Frontal cortex (tissue), 4 donors: ENCODE results near the gene RASSF7. TPM values are rescaled to one million over a fixed set of nuclear protein-coding genes. Genes with fewer than 3 reads are reported as not detected.

Experiments used
- DNase-seq, 2 donors: peaks; one replicate each; pipeline ENCODE4 v3.0.0; 2012; ENCODE audit warnings: low spot score in 2 of 2
- FAIRE-seq: peaks from 2 replicates; lab custom pipeline; 2012; peaks lifted over from hg19 to GRCh38; lab: Jason Lieb, UNC
- small RNA-seq: library from RNA; depleted of rRNA; stranded (forward); fragments of <200 nt; gene quantifications from one replicate; pipeline ENCODE3, GENCODE V24; 2014
- total RNA-seq: library from RNA; depleted of rRNA; stranded (reverse); fragments of >200 nt; gene quantifications from one replicate; pipeline ENCODE4 v1.2.3, GENCODE V29; 2014
- donor health status: control.
- donor health status: control.
- donor health status: control.

The RASSF7 gene
- total RNA-seq, 1 donor from 2014 or later, result 2.0 TPM

DNA sequence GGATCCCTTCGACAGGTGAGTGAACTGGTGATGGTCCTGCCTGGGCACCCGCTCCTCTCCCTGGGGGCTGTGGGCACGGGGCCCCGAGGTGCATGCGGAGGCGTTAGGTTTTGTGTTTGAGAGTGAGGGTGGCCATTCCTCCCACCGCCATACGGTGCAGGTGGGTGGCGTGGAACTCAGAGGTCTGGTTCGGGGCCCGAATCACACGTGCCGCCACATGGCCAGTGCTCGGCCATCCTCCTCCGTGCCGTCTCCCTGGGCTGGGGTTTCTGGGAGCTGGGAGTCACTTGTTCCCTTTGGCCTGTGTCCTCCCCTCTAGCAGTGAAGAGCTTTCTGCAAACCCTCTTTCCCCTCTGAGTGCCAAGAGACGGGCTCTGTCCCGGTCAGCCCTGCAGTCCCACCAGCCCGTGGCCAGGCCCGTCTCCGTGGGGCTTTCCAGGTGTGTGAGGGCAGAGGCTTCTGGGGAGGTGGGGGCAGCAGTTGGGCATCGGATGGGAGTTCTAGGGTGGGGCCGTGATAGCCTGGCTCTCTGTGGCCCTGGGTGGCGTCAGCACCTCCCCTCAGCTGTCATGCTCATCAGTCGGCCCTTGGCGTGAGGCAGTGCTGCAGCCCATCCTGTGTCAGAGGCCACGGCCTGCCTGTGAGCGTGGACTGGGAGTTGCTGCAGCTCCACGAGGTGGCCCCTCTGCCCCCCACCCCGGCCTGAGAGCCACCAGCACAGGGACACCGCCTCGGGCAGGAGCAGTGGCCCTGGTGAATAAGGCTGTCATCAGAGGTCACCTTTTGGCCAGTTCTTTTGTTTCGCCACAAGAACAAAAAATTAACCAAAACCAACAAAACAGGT, 44.7 kb downstream of the RASSF7 start:
- FAIRE-seq (no peak), DNase-seq (no peak)

DNA sequence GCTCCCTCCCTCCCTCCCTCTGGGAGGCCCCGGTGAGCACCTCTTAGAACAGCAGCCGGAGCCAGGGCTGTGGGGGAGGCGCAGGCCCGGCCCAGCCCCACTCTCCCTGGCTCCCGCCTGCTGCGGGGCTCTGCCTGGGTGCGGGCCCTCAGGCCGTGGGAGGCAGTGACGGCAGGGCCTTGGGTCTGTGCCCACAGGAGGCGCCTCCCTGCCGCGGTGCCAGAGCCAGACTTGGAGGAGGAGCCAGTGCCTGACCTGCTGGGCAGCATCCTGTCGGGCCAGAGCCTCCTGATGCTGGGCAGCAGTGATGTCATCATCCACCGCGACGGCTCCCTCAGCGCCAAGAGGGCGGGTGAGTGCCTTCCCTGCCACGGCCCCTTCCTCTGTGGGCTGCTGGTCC, 45.5 kb downstream of the RASSF7 start:
- DNase-seq (peak in 1 of 2 donors; percentile 74), FAIRE-seq (no peak)

DNA sequence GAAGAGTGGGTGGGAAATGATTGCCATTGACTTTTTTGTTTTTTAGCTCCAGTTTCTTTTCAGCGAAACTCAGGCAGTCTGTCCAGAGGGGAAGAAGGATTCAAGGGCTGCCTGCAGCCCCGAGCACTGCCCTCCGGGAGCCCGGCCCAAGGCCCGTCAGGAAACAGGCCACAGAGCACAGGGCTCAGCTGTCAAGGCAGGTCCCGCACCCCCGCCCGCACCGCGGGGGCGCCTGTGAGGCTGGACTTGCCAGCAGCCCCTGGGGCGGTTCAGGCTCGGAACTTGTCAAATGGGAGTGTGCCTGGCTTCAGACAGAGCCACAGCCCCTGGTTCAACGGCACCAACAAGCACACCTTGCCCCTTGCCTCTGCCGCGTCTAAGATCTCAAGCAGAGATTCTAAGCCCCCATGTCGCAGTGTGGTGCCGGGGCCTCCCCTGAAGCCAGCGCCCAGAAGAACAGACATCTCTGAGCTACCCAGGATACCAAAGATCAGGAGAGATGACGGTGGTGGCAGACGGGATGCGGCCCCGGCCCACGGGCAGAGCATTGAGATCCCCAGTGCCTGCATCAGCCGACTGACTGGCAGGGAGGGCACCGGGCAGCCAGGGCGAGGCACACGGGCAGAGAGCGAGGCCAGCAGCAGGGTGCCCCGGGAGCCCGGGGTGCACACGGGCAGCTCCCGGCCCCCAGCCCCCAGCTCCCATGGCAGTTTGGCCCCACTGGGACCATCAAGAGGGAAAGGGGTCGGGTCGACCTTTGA, 46.4 kb downstream of the RASSF7 start:
- FAIRE-seq, result no peak
- DNase-seq, result no peak

DNA sequence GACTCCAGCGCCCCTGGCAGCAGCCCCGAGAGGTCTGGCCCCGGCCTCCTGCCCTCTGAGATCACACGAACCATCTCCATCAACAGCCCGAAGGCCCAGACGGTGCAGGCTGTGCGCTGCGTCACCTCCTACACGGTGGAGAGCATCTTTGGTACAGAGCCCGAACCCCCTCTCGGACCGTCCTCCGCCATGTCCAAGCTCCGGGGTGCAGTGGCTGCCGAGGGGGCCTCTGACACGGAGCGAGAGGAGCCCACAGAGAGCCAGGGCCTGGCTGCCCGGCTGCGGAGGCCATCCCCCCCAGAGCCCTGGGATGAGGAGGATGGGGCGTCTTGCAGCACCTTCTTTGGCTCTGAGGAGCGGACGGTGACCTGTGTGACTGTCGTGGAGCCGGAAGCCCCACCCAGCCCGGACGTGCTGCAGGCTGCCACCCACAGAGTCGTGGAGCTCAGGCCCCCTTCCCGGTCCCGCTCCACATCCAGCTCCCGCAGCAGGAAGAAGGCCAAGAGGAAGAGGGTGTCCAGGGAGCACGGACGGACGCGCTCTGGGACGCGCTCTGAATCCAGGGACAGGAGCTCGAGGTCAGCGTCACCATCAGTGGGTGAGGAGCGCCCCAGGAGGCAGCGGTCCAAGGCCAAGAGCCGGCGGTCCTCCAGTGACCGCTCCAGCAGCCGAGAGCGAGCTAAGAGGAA, 47.3 kb downstream of the RASSF7 start:
- FAIRE-seq (no peak), DNase-seq (no peak)

DNA sequence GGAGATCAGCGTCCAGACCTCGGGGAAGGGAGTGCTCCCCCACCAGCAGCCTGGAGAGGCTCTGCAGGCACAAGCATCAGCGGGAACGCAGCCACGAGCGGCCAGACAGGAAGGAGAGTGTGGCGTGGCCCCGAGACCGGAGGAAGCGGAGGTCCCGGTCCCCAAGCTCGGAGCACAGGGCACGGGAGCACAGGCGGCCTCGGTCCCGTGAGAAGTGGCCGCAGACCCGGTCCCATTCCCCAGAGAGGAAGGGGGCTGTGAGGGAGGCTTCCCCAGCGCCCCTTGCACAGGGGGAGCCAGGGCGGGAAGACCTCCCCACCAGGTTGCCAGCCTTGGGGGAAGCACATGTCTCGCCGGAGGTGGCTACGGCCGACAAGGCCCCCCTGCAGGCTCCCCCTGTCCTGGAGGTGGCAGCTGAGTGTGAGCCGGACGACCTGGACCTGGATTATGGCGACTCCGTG, 48.1 kb downstream of the RASSF7 start:
- FAIRE-seq, result no peak
- no peak for DNase-seq

DNA sequence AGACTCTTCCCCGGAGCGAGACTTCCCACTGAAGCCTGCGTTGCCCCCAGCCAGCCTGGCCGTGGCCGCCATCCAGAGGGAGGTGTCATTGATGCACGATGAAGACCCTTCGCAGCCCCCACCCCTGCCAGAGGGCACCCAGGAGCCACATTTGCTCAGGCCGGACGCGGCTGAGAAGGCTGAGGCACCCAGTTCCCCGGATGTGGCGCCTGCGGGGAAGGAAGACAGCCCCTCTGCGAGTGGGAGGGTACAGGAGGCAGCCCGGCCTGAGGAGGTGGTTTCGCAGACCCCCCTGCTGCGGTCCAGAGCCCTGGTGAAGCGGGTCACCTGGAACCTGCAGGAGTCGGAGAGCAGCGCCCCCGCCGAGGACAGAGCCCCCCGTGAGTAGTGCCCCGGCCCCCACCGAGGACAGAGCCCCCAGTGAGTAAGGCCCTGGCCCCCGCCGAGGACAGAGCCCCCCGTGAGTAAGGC, 48.6 kb downstream of the RASSF7 start:
- FAIRE-seq (no peak), DNase-seq (no peak)

DNA sequence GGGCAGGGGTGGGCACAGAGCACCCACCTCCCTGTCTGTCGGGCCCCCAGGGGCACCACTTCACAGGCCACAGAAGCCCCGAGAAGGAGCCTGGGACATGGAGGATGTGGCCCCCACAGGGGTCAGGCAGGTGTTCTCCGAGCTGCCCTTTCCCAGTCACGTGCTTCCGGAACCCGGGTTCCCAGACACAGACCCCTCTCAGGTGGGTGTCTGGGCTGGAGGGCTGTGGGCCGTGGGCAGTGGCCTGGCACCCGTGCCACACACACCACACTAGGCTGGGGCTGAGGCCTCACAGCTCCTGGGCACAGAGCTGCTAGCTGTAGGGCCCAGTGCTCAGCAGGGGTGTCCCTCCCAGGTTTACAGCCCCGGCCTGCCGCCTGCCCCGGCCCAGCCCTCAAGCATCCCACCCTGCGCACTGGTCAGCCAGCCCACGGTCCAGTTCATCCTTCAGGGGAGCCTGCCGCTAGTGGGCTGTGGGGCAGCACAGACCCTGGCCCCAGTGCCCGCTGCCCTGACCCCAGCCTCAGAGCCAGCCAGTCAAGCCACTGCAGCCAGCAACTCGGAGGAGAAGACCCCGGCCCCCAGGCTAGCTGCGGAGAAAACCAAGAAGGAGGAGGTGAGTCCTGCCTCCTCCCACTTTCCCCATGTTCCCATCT, 49.5 kb downstream of the RASSF7 start:
- FAIRE-seq (no peak), DNase-seq (no peak)

DNA sequence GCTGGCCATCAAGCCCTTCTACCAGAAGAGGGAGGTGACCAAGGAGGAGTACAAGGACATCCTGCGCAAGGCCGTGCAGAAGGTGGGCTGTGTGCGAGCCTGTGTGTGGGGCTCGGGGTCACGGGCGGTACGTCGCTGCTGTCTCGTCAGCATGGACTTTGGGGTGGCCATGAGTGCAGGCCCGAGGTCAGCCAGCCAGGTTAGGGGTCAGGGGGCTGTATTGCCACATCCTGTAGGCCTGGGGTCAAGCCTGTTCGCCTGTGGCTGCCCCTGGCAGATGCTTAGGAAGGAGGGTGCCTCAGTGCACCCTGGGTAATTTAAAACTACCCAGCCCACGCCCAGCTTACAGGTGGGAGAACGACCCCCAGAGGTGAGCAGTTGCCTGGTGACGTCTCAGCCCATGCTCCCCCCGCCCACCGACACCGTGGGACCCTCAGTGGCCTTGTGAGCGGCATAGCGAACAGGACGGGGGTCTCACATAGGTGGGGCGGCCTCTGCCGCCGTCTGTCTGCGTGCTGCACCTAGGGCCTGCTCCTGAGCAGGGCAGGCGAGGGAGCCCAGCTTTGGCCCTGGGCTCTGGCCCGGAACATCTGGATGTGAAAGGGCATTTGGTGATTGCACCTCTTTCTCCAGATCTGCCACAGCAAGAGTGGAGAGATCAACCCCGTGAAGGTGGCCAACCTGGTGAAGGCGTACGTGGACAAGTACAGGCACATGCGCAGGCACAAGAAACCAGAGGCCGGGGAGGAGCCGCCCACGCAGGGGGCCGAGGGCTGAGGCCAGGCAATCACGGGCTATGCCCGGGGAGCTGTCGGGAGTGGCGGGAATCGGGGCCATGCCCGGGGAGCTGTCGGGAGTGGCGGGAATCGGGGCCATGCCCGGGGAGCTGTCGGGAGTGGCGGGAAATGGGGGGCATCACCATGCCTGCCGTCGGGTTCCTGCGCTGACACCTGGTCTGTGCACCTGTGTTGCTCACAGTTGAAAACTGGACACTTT, 50.5 kb downstream of the RASSF7 start:
- FAIRE-seq (no peak), DNase-seq (no peak)

DNA sequence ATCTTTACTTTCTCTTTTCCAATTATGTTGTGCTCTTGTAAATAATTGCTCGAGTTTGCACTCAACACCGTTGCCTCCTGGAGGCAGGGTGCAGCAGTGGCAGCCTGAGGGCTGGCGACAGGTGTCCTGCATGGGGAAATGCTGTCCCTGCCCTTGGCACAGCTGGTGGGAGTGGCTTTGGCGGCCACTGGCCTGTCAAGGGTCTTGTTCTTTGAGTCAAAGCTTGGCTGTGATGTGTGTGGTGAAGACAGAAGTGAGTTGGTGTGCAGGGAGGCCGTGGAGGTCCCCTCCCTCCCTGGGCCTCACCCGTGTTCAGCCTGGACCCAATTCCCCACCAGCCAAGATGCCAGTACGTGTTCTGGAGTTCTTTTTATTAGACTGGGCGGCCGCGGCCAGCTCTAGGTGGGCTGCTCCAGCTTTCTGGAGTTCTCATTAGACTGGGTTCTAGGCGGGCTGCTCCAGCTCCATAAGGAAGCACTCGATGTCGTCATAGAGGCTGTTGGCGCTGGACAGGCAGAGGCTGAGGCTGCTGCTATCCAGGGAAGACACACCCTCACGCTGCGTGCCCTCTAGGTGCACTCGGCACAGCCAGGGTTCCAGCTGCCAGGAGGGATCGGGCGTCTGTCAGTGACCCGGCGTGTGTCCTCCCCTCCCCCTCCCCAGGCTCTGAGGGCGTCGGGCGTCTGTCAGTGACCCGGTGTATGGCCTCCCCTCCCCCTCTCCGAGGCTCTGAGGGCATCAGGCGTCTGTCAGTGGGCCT, 51.6 kb downstream of the RASSF7 start:
- FAIRE-seq (no peak), DNase-seq (no peak)

DNA sequence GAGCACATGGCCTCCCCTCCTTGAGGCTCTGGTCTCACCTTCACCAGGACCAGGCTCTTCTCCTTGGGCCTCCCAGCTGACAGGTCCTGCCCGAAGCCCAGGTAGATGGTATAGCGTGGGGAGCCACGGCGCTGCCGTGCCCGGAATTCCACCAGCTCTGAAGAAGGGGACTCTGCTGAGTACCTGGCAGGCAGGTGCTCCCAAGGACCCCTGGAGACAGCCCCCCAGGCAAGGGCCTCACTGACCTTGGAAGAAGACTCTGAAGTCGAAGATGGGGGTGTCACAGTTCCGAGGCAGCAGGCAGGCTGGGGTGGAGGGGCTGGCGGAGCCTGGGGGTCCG, 52.2 kb downstream of the RASSF7 start:
- no peak for DNase-seq
- FAIRE-seq, result no peak

DNA sequence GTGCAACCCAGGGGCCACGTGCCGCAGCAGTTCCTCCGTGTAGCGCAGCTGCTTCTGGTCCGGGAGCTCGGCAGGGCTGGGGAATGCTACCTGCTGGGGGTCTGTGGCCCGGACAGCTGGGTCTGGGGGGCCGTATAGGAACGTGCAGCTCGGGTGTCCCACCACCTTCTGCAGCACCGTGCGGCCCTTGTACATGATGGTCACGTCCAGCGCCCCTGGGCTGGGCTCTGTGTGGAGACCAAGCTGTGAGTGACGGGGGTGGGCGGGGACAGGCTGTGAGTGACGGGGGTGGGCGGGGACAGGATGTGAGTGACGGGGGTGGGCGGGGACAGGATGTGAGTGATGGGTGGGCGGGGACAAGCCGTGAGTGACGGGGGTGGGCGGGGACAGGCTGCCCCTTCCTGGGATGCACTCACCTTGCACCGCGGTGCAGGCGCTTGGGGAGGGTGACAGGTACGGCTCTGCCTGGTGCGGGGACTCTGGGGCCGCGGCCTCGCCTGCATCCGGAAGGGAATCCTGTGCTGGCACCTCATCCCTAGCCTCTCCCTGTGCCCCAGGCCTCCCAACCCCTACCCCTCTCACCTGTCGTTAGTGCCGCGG, 52.7 kb downstream of the RASSF7 start:
- peak in 1 of 2 donors; percentile 81 for DNase-seq
- FAIRE-seq, result no peak

Small RNA genes within 50 kb of the gene (small RNA-seq; reads per million reads assigned to genes)
- gene MIR210, result 3.0 reads per million, percentile 88 among the genes with 10 or more reads in this experiment

Other genes starting within 250 kb of the RASSF7 start
- gene IFITM1, start 246.9 kb upstream of the RASSF7 start, total RNA-seq, result 6.9 TPM
- gene IFITM3, start 240.1 kb upstream of the RASSF7 start, total RNA-seq, result 1.6 TPM
- gene B4GALNT4, start 191.5 kb upstream of the RASSF7 start, total RNA-seq, result 88.9 TPM
- gene PKP3, start 166.8 kb upstream of the RASSF7 start, total RNA-seq, result not detected
- 7.3 TPM for gene SIGIRR, start 146.0 kb upstream of the RASSF7 start, total RNA-seq
- gene ANO9, start 119.0 kb upstream of the RASSF7 start, total RNA-seq, result not detected
- gene PTDSS2, start 110.7 kb upstream of the RASSF7 start, total RNA-seq, result 21.6 TPM
- 38.7 TPM for gene RNH1, start 53.7 kb upstream of the RASSF7 start, total RNA-seq
- gene HRAS, start 25.4 kb upstream of the RASSF7 start, total RNA-seq, result 43.6 TPM
- gene LRRC56, start 23.4 kb upstream of the RASSF7 start, total RNA-seq, result 1.2 TPM
- gene LMNTD2, start 232 bp upstream of the RASSF7 start, total RNA-seq, result not detected
- gene PHRF1, start 15.5 kb downstream of the RASSF7 start, total RNA-seq, result 30.6 TPM
- gene IRF7, start 55.0 kb downstream of the RASSF7 start, total RNA-seq, result 0.82 TPM
- gene CDHR5, start 64.0 kb downstream of the RASSF7 start, total RNA-seq, result not detected
- not detected for gene SCT, start 66.2 kb downstream of the RASSF7 start, total RNA-seq
- not detected for gene DRD4, start 76.3 kb downstream of the RASSF7 start, total RNA-seq
- 60.3 TPM for gene DEAF1, start 134.3 kb downstream of the RASSF7 start, total RNA-seq
- gene TMEM80, start 134.8 kb downstream of the RASSF7 start, total RNA-seq, result 11.8 TPM
- 0.41 TPM for gene EPS8L2, start 145.3 kb downstream of the RASSF7 start, total RNA-seq
- 77.9 TPM for gene TALDO1, start 186.5 kb downstream of the RASSF7 start, total RNA-seq
- 21.2 TPM for gene GATD1, start 216.5 kb downstream of the RASSF7 start, total RNA-seq
- 7.3 TPM for gene CEND1, start 229.1 kb downstream of the RASSF7 start, total RNA-seq
- 14.7 TPM for gene SLC25A22, start 237.3 kb downstream of the RASSF7 start, total RNA-seq
- gene PIDD1, start 244.3 kb downstream of the RASSF7 start, total RNA-seq, result 5.7 TPM
- 210 TPM for gene RPLP2, start 249.0 kb downstream of the RASSF7 start, total RNA-seq